GM23338 (cell line): Measurements from ENCODE around the gene RAP1A. TPM values are rescaled to one million over a fixed set of nuclear protein-coding genes. Genes with fewer than 3 reads are reported as not detected.

Source experiments
- ATAC-seq: fragments of 200-7000 bp; cut with Tn5 transposase; 3 replicates; pipeline ENCODE4 v1.9.1; 2020
- DNase-seq: peaks from one replicate; pipeline ENCODE4 v3.0.0-alpha.2; 2015; ENCODE audit warnings: low spot score
- H2AFZ ChIP-seq: fragments of 200-600 bp; sonication (generic); 2 replicates; pipeline ENCODE4 v1.8.0; 2016; ENCODE audit warnings: antibody characterized with exemption, mild to moderate bottlenecking, moderate library complexity
- H3F3A ChIP-seq: fragments of 200-600 bp; sonication (generic); replicated peaks from 2 replicates; pipeline ENCODE4 v1.8.0; 2017; ENCODE audit warnings: antibody characterized with exemption, mixed run types, low read depth
- H3K27ac ChIP-seq: fragments of 200-600 bp; sonication (generic); 2 replicates; pipeline ENCODE4 v1.6.1; 2016; ENCODE audit warnings: low read depth
- H3K27me3 ChIP-seq: fragments of 200-600 bp; sonication (generic); 2 replicates; pipeline ENCODE4 v1.8.0; 2016; ENCODE audit warnings: mild to moderate bottlenecking, mixed run types, moderate library complexity; ENCODE audit not compliant: insufficient read depth
- H3K36me3 ChIP-seq: fragments of 200-600 bp; sonication (generic); 2 replicates; pipeline ENCODE4 v1.8.0; 2016; ENCODE audit warnings: mild to moderate bottlenecking; ENCODE audit not compliant: insufficient read depth
- H3K4me1 ChIP-seq: fragments of 200-600 bp; sonication (generic); 2 replicates; pipeline ENCODE4 v1.8.0; 2016; ENCODE audit warnings: mild to moderate bottlenecking, moderate library complexity; ENCODE audit not compliant: insufficient read depth
- H3K4me2 ChIP-seq: fragments of 200-600 bp; sonication (generic); 2 replicates; pipeline ENCODE4 v1.7.1; 2017; ENCODE audit warnings: mixed run types
- H3K4me3 ChIP-seq: fragments of 200-600 bp; sonication (generic); 2 replicates; pipeline ENCODE4 v1.6.1; 2016; ENCODE audit warnings: mixed run types
- H3K79me2 ChIP-seq: fragments of 200-600 bp; sonication (generic); replicated peaks from 2 replicates; pipeline ENCODE4 v1.8.0; 2017; ENCODE audit warnings: mild to moderate bottlenecking; ENCODE audit not compliant: insufficient read depth
- H3K9me2 ChIP-seq: fragments of 200-600 bp; sonication (generic); 2 replicates; pipeline ENCODE4 v1.8.0; 2017; ENCODE audit not compliant: insufficient read depth
- H4K20me1 ChIP-seq: fragments of 200-600 bp; sonication (generic); replicated peaks from 2 replicates; pipeline ENCODE4 v1.8.0; 2017; ENCODE audit warnings: mild to moderate bottlenecking; ENCODE audit not compliant: insufficient read depth
- H3K27ac Mint-ChIP-seq: 2 replicates; pipeline ENCODE4 v1.8.0; 2020; ENCODE audit warnings: inconsistent platforms, mild to moderate bottlenecking, moderate library complexity, mixed read lengths
- H3K27me3 Mint-ChIP-seq: 3 replicates; pipeline ENCODE4 v1.8.0; 2022; ENCODE audit warnings: low read depth, mild to moderate bottlenecking, moderate library complexity, mixed read lengths, inconsistent platforms; ENCODE audit not compliant: insufficient read depth, poor library complexity
- H3K36me3 Mint-ChIP-seq: 3 replicates; pipeline ENCODE4 v1.8.0; 2021; ENCODE audit warnings: low read depth, mild to moderate bottlenecking, inconsistent platforms, moderate library complexity, mixed read lengths
- H3K4me1 Mint-ChIP-seq: 3 replicates; pipeline ENCODE4 v1.8.0; 2020; ENCODE audit warnings: mild to moderate bottlenecking, inconsistent platforms, mixed read lengths
- H3K4me3 Mint-ChIP-seq: 3 replicates; pipeline ENCODE4 v1.8.0; 2021; ENCODE audit warnings: moderate library complexity, mild to moderate bottlenecking, inconsistent platforms, mixed read lengths
- H3K9me3 Mint-ChIP-seq: 3 replicates; pipeline ENCODE4 v1.8.0; 2020; ENCODE audit warnings: moderate library complexity, mild to moderate bottlenecking, inconsistent platforms, mixed read lengths
- CREB1 ChIP-seq: fragments of 250-450 bp; sonication (Bioruptor Pico); IDR thresholded peaks from 2 replicates; pipeline ENCODE4 v1.5.0; 2020; ENCODE audit warnings: low read depth, mild to moderate bottlenecking, moderate library complexity
- EZH2 ChIP-seq: fragments of 200-600 bp; sonication (generic); IDR thresholded peaks from one replicate; pipeline ENCODE4 v1.8.0; 2017; ENCODE audit warnings: antibody characterized with exemption, mild to moderate bottlenecking, low read depth; ENCODE audit not compliant: unreplicated experiment
- EZH2phosphoT487 ChIP-seq: fragments of 200-600 bp; sonication (generic); IDR thresholded peaks from one replicate; pipeline ENCODE4 v1.8.1; 2018; ENCODE audit warnings: antibody characterized with exemption; ENCODE audit not compliant: unreplicated experiment
- JUNB ChIP-seq: IDR thresholded peaks from one replicate; pipeline ENCODE4 v1.6.1; 2016; ENCODE audit warnings: antibody characterized with exemption; ENCODE audit not compliant: unreplicated experiment
- NANOG ChIP-seq: IDR thresholded peaks from 2 replicates; pipeline ENCODE4 v1.6.1; 2016; ENCODE audit warnings: antibody characterized with exemption, borderline replicate concordance
- POLR2AphosphoS5 ChIP-seq: IDR thresholded peaks from 2 replicates; pipeline ENCODE4 v1.6.1; 2016; ENCODE audit warnings: antibody characterized with exemption, low read depth
- STAT1 ChIP-seq: IDR thresholded peaks from one replicate; pipeline ENCODE4 v1.6.1; 2016; ENCODE audit warnings: antibody characterized with exemption; ENCODE audit not compliant: unreplicated experiment
- ZNF114 ChIP-seq: fragments of 250-450 bp; sonication (Bioruptor Pico); IDR thresholded peaks from 2 replicates; pipeline ENCODE4 v1.5.0; 2020; ENCODE audit warnings: mild to moderate bottlenecking, moderate library complexity
- ZNF331 ChIP-seq: fragments of 250-450 bp; sonication (Bioruptor Pico); IDR thresholded peaks from 2 replicates; pipeline ENCODE4 v1.5.0; 2020; ENCODE audit warnings: low read depth, mild to moderate bottlenecking, moderate library complexity
- polyA plus RNA-seq: library from polyadenylated mRNA; unstranded; fragments of >200 nt; fragmentation: Nextera tagmentation; extraction: Ambion mirVana; gene quantifications from 2 replicates; pipeline ENCODE4 v1.2.1, GENCODE V29; 2016
- total RNA-seq: library from RNA; depleted of rRNA; stranded (reverse); fragments of >200 nt; shearing (Covaris generic); gene quantifications from 2 replicates; pipeline ENCODE4 v1.2.3, GENCODE V29; 2014
- TF ChIP-seq, protein P1 (sequence below), 2 experiments: fragments of 200-600 bp in 1 of 2; sonication (generic) in 1 of 2; conservative IDR thresholded peaks; 2 replicates each; pipeline versions ENCODE4 v1.5.1 to v1.6.1; 2016 to 2017; ENCODE audit warnings: antibody characterized with exemption in 2 of 2, low read depth in 2 of 2, mild to moderate bottlenecking in 2 of 2, moderate library complexity in 1 of 2
- TF ChIP-seq, protein P2 (sequence below): IDR thresholded peaks from 2 replicates; pipeline ENCODE4 v1.6.1; 2016; ENCODE audit warnings: antibody characterized with exemption
- TF ChIP-seq, protein P3 (sequence below): fragments of 250-450 bp; sonication (Bioruptor Pico); IDR thresholded peaks from 2 replicates; pipeline ENCODE4 v1.5.0; 2020; ENCODE audit warnings: mild to moderate bottlenecking, moderate library complexity
- TF ChIP-seq, protein P4 (sequence below): IDR thresholded peaks from one replicate; pipeline ENCODE4 v1.6.1; 2018; ENCODE audit warnings: antibody characterized with exemption; ENCODE audit not compliant: unreplicated experiment

Gene RAP1A
- total and polyA plus RNA-seq, 2 experiments from 2014 or later: 16.2 to 23.0 TPM

DNA sequence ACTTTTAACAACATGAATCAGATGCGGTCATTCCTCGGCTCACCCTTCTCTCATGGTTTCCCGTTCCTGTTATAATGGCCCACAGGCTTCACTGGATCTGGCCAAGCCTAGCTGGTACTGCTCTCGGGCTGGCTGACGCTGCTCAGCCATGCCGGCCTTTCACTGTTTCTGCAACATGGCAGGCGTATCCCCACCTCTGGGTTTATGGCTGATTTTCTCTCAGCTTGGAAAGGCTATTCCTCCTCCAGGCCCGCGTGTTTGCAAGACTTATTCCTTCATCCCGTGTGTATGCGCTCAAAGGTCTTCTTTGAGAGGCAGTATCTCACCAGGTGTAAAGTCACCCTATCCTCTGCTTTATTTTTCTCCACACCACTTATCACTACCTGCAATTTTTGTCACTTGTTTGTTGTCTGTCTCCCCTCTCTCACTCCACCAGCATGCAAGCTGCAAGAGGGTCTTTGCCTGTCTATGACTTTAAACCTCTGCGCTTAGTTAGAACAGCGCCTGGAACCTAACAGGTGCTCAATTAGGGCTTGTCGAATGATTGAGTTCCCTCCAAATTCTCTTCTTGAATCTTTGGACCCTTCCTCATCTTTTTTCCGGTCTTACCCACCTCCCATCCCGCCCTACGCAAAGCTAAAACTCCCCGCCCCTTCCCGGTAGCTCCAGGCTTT is 491 bp upstream of the RAP1A start:
- H2AFZ ChIP-seq: peak overlapping the region; percentile 99
- peaks cover 19% of the 10 kb centered on the region for H3K4me1 ChIP-seq
- H3K36me3 Mint-ChIP-seq: peaks cover 2% of the 10 kb centered on the region; the same call in 2 of the 3 replicates
- H3K27me3 ChIP-seq: no peaks in the 10 kb centered on the region
- no peak for TF ChIP-seq ZNF114 (CRISPR knock-in tag)
- TF ChIP-seq, protein P1, sequence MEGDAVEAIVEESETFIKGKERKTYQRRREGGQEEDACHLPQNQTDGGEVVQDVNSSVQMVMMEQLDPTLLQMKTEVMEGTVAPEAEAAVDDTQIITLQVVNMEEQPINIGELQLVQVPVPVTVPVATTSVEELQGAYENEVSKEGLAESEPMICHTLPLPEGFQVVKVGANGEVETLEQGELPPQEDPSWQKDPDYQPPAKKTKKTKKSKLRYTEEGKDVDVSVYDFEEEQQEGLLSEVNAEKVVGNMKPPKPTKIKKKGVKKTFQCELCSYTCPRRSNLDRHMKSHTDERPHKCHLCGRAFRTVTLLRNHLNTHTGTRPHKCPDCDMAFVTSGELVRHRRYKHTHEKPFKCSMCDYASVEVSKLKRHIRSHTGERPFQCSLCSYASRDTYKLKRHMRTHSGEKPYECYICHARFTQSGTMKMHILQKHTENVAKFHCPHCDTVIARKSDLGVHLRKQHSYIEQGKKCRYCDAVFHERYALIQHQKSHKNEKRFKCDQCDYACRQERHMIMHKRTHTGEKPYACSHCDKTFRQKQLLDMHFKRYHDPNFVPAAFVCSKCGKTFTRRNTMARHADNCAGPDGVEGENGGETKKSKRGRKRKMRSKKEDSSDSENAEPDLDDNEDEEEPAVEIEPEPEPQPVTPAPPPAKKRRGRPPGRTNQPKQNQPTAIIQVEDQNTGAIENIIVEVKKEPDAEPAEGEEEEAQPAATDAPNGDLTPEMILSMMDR (conservative IDR thresholded peaks at IDR 0.05; ENCODE audit: low read depth in 2 of 2): no peak
- TF ChIP-seq, protein P2, sequence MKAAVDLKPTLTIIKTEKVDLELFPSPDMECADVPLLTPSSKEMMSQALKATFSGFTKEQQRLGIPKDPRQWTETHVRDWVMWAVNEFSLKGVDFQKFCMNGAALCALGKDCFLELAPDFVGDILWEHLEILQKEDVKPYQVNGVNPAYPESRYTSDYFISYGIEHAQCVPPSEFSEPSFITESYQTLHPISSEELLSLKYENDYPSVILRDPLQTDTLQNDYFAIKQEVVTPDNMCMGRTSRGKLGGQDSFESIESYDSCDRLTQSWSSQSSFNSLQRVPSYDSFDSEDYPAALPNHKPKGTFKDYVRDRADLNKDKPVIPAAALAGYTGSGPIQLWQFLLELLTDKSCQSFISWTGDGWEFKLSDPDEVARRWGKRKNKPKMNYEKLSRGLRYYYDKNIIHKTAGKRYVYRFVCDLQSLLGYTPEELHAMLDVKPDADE: no peak
- no peak for TF ChIP-seq ZNF331 (CRISPR knock-in tag)
- no peak for TF ChIP-seq CREB1 (CRISPR knock-in tag)
- TF ChIP-seq JUNB: no peak
- TF ChIP-seq NANOG: no peak
- TF ChIP-seq POLR2AphosphoS5: no peak
- TF ChIP-seq EZH2phosphoT487: no peak
- no peak for TF ChIP-seq STAT1
- TF ChIP-seq EZH2: no peak
- TF ChIP-seq, protein P3, sequence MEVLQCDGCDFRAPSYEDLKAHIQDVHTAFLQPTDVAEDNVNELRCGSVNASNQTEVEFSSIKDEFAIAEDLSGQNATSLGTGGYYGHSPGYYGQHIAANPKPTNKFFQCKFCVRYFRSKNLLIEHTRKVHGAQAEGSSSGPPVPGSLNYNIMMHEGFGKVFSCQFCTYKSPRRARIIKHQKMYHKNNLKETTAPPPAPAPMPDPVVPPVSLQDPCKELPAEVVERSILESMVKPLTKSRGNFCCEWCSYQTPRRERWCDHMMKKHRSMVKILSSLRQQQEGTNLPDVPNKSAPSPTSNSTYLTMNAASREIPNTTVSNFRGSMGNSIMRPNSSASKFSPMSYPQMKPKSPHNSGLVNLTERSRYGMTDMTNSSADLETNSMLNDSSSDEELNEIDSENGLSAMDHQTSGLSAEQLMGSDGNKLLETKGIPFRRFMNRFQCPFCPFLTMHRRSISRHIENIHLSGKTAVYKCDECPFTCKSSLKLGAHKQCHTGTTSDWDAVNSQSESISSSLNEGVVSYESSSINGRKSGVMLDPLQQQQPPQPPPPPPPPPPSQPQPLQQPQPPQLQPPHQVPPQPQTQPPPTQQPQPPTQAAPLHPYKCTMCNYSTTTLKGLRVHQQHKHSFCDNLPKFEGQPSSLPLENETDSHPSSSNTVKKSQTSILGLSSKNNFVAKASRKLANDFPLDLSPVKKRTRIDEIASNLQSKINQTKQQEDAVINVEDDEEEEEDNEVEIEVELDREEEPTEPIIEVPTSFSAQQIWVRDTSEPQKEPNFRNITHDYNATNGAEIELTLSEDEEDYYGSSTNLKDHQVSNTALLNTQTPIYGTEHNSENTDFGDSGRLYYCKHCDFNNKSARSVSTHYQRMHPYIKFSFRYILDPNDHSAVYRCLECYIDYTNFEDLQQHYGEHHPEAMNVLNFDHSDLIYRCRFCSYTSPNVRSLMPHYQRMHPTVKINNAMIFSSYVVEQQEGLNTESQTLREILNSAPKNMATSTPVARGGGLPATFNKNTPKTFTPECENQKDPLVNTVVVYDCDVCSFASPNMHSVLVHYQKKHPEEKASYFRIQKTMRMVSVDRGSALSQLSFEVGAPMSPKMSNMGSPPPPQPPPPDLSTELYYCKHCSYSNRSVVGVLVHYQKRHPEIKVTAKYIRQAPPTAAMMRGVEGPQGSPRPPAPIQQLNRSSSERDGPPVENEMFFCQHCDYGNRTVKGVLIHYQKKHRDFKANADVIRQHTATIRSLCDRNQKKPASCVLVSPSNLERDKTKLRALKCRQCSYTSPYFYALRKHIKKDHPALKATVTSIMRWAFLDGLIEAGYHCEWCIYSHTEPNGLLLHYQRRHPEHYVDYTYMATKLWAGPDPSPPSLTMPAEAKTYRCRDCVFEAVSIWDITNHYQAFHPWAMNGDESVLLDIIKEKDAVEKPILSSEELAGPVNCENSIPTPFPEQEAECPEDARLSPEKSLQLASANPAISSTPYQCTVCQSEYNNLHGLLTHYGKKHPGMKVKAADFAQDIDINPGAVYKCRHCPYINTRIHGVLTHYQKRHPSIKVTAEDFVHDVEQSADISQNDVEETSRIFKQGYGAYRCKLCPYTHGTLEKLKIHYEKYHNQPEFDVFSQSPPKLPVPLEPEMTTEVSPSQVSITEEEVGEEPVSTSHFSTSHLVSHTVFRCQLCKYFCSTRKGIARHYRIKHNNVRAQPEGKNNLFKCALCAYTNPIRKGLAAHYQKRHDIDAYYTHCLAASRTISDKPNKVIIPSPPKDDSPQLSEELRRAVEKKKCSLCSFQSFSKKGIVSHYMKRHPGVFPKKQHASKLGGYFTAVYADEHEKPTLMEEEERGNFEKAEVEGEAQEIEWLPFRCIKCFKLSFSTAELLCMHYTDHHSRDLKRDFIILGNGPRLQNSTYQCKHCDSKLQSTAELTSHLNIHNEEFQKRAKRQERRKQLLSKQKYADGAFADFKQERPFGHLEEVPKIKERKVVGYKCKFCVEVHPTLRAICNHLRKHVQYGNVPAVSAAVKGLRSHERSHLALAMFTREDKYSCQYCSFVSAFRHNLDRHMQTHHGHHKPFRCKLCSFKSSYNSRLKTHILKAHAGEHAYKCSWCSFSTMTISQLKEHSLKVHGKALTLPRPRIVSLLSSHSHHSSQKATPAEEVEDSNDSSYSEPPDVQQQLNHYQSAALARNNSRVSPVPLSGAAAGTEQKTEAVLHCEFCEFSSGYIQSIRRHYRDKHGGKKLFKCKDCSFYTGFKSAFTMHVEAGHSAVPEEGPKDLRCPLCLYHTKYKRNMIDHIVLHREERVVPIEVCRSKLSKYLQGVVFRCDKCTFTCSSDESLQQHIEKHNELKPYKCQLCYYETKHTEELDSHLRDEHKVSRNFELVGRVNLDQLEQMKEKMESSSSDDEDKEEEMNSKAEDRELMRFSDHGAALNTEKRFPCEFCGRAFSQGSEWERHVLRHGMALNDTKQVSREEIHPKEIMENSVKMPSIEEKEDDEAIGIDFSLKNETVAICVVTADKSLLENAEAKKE (CRISPR knock-in tag): no peak
- TF ChIP-seq, protein P4, sequence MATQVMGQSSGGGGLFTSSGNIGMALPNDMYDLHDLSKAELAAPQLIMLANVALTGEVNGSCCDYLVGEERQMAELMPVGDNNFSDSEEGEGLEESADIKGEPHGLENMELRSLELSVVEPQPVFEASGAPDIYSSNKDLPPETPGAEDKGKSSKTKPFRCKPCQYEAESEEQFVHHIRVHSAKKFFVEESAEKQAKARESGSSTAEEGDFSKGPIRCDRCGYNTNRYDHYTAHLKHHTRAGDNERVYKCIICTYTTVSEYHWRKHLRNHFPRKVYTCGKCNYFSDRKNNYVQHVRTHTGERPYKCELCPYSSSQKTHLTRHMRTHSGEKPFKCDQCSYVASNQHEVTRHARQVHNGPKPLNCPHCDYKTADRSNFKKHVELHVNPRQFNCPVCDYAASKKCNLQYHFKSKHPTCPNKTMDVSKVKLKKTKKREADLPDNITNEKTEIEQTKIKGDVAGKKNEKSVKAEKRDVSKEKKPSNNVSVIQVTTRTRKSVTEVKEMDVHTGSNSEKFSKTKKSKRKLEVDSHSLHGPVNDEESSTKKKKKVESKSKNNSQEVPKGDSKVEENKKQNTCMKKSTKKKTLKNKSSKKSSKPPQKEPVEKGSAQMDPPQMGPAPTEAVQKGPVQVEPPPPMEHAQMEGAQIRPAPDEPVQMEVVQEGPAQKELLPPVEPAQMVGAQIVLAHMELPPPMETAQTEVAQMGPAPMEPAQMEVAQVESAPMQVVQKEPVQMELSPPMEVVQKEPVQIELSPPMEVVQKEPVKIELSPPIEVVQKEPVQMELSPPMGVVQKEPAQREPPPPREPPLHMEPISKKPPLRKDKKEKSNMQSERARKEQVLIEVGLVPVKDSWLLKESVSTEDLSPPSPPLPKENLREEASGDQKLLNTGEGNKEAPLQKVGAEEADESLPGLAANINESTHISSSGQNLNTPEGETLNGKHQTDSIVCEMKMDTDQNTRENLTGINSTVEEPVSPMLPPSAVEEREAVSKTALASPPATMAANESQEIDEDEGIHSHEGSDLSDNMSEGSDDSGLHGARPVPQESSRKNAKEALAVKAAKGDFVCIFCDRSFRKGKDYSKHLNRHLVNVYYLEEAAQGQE: no peak
- H3K27ac Mint-ChIP-seq: peak overlapping the region; percentile 36; the same call in 1 of the 2 replicates
- DNase-seq (peak; percentile 7), ATAC-seq (peak; percentile 5)
- H3K4me2 ChIP-seq: peak overlapping the region; percentile 85
- peaks cover 21% of the 10 kb centered on the region for H3K4me1 Mint-ChIP-seq
- H3K4me3 ChIP-seq: peak overlapping the region; percentile 86
- no peaks in the 10 kb centered on the region for H3K9me3 Mint-ChIP-seq
- H3K79me2 ChIP-seq: peaks cover 37% of the 10 kb centered on the region
- H3F3A ChIP-seq: no peaks in the 10 kb centered on the region
- peak overlapping the region; percentile 85 for H3K4me3 Mint-ChIP-seq
- no peaks in the 10 kb centered on the region for H3K36me3 ChIP-seq
- no peaks in the 10 kb centered on the region for H3K9me2 ChIP-seq
- H3K27me3 Mint-ChIP-seq: peaks cover 6% of the 10 kb centered on the region
- no peak overlapping the region; the same call in 1 of the 2 replicates for H3K27ac ChIP-seq
- peaks cover 14% of the 10 kb centered on the region for H4K20me1 ChIP-seq
